GM21515 (cell line): ENCODE results near the gene EPHB1.

Experiments
- ATAC-seq: cut with Tn5 transposase; IDR thresholded peaks from one replicate; pipeline ENCODE4 v1.9.1; 2021; ENCODE audit not compliant: unreplicated experiment

The EPHB1 gene

DNA sequence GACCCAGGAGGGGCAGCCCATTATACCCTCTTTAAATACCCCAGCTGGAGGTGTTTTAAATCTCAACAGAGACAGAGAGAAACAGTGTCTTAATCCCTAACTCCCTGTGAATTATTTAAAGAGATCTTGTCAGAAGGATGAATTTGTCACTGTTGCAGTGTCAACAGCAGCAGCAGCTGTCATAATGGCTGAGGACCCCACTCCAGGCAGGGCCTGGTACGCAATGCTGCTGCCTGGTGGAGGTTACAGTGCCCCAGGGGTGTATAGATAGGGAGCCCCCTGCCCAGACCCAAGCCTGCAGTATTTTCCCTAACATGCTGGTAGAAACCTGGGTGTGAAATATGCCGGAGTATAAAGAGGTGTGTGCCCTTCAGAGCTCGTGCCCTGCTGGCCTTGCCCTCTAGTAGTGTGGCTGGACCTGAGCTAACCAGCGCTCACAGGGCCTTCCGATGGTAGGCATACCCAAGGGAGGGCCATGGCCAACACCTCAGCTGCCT is 143.0 kb downstream of the EPHB1 start:
- no peak for ATAC-seq

DNA sequence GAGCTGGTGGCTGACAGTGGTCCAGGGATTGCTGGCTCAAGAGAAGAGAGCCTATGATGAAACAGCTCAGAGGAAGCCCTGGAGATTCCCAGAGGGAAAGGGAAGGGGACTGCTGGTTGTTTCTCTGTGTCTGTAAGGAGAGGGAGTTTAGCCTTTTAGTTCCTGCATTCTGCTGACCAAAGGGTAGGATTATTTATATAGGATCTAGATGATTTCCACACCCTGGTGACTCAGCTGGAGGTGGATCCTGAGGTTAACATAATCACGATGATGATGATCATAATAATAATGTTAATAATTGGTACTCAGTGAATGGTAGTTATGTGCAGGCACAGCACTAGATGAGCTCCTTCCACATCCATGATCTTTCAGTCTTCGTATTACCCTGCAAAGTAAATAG is 144.9 kb downstream of the EPHB1 start:
- ATAC-seq: no peak

DNA sequence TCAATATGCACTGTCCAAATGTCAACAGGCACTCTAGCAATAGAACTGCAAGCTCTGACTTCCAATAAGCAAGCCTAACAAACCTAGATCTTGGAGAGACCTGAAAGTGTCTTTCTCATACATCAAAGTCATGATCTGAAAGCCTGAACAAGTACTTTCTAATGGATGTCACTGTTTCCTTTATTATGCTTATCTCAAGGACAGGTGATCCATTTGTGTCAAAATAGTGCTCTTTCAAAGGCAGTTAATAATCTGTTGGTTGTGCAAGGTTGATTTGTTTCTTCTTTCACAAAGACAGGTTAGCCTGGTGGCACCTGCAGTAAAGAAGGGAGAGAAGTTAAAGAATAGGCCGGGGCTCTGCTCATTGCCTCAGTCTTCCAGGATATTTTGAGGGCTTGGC is 146.8 kb downstream of the EPHB1 start:
- ATAC-seq: no peak

DNA sequence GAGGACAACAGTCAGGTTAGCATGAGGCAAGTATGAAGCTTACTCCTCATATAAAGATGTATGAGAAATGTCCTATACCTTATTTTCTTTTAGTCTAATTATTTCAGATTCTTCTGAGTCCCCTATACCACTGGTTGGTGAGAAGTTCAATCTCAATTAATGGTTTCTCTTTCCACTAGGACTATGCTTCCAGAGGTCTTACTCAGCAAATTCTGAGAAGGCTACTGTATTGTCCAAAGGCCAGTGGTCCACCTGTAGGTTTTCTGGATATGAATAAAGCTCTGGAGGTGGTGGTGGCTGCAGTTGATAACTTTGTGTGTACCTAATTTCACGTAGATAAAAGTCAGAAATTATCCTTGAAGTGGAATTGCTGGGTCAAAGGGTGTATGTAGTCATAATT is 149.4 kb downstream of the EPHB1 start:
- ATAC-seq: no peak

DNA sequence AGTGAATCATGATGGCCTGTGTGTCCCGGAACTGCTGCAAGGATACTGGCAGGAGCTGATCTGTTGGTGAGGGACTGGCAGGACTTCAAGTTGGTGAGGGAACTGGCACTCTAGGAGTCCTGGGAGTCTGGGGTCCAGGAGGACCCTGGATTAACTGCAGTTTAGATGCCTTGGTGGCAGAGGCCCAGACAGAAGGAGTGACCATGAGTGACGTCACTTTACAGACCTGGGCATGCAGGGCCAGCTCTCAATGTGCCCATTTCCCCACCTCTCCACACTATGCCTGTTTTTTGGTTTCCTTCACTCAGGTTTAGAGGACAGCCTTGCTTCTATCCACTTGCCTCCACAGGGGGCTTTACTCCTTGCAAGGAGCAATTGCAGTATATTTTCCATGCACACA is 154.1 kb downstream of the EPHB1 start:
- ATAC-seq: no peak

DNA sequence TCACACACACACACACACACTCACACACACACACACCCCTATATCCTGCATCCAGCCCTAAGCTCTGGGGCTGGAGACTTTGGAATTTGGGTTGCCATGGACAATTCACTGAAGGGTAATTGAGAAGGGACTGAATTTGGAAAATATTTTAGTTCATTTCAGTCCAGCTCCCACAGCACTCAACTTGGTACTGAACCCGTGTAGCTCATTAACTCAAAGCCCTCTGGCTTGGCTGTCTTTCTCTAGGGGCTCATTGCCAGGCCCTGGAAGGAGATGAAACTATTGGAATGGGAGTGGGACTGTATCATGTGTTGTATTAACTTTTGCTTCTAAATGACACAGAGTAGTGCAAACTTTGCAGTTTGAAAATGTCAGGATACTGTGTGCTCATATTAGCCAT is 157.3 kb downstream of the EPHB1 start:
- ATAC-seq: no peak

DNA sequence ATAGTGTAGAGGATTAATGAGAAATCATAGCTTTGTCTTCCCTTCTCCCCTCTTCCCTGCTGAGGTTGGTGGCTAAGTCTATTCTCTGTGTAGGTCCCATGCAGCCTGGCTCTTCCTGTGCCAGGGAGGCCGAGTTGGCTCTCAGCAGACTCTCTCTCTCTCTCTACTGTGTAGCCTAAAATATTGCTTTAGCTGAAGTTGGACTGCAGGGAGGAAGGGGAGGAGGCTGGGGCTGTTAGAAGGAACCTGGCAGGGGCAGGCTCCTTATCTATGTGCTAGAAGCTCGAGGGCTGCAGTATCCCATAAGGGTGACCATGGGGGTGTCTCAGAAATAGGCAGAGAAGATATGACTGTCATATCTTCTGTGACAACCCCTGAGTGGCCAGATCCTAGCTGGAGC is 160.8 kb downstream of the EPHB1 start:
- no peak for ATAC-seq

DNA sequence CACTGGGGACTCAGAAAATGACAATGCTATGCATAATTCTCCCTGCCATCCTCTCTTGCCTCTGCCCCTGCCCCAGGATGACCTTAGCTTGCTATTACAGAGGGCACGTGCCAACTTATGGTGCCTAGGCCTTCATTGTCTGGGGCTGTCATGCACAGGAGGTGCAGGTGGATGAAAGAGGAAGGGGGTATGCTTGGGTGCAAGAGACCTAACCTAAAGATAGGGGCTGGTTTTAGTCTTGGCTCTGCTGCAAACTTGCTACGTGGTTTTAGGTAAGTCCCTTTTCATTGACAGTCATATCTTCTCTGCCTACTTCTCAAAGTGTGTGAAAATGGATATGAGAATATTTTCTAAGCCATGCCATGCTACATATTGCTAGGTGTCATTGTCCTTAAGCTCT is 161.3 kb downstream of the EPHB1 start:
- no peak for ATAC-seq

DNA sequence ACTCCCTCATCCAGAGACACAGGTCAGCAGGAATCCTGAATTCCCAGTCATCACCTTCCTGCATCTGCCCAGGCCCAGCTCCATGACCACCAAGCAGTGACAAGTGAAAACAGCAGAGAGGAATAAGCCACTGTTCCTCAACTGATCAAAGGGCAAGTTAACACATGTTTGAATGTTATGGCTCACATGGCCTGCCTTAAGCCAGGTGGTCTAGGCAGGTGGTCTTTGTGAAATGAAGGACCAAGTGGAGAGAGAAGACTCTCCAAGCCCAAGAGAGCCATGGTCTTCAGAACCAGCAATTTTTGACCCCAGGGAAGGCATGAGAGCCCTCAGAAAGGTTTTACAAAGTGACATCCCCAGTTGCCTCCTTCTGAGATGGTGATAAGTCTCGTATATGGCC is 161.8 kb downstream of the EPHB1 start:
- ATAC-seq: no peak

DNA sequence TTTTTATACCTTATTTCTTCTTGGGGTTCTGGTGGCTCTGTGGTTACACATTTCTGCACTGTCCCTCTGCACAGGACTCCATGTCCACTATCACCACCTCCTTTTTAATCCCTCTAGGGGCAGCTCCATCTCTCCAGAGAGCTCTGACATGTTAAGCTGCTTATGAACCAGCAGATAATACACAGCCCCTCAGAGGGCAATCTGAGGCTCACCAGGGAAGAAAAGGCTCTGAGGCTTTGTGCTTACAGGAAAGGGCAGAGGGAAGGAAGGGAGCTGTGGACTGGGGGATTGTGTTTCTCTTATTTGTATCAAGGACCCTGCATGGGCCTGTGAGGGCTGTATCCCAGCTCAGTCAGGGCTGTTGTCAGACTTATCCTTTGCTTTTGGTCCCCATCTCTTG is 164.5 kb downstream of the EPHB1 start:
- ATAC-seq: no peak

DNA sequence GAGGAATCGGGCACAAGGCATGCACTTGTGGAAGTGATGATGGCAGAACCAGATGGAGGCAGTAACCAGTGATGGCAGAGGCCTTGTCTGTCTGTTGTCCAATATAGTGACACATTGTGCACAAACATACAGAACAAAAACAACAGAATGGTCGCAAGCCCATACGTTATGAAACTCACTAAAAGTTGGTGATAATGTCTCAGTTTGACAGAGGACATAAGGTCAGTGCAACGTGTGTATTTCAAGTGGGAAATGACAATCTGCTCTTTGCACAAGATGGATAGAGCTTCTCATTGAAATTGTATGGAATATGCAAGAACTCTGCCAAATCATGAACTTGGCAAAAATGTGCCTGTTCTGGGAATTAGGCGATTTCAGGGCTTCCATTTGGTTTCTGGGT is 169.2 kb downstream of the EPHB1 start:
- ATAC-seq: no peak

DNA sequence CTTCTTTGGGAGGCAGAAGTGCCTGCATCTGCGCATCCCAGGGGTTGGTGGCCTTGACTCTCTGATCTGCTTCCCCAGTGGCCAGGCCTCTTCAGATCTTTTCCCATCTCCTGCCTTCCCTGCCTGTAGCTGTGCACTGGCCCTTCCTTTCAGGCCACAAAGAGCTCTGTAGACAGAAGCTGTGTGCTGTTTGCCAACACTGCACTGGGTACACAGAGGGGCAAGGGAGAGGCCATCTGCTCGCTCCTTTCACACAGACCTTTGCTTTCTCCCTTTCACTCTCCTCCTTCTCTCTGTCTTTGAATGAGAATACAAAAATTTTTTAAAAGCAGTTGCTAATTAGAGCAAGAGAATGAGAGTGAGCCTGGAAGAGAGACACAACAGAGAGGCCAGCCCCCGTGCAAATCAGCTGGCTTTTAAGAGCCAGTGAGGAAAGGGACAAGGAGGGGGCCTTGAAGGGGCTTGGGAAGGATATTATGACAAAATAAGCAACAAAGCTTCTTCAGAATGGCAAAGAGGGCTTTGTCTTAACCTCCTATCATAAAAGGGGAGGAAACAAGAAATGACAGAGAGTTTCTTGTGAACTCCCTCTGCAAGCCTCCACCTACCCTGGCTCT is 170.9 kb downstream of the EPHB1 start:
- ATAC-seq: no peak

DNA sequence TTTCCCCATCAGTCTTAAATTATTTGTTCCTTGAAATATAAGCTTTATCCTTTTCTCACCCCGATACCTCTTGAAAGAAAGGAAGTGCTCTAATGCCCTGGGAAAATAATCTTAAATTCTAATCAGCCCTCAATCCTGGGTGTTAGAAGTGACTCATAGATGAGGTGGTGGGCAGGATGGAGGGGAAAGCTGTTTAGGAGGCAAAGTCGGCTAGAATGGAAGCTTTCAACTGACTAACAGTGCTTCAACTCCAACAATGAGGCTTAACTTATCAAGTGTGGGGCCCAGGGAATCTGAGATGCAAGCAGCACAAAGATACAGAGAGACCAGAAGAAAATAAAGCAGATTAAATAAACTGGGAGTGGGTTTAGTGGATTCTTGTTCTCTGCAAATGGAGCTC is 175.8 kb downstream of the EPHB1 start:
- no peak for ATAC-seq

DNA sequence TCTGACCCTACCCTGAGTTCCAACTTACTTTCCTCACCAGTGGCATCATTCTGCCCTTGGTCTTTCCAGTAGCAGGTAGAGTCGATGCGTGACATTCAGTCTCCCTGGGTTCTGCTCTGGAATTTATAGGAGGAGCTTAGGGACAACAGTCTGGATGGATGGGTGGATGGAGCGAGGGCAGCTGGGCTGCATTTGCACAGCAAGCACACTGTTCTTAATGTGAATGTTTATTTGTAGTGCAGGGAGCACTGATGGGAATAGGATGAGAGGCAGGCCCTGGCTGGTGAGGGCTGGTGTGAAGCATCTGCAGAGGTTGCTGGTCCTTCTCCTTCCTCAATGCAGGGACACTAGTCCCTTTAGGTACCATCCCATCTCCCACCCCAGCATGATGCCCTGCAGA is 176.2 kb downstream of the EPHB1 start:
- ATAC-seq: no peak

DNA sequence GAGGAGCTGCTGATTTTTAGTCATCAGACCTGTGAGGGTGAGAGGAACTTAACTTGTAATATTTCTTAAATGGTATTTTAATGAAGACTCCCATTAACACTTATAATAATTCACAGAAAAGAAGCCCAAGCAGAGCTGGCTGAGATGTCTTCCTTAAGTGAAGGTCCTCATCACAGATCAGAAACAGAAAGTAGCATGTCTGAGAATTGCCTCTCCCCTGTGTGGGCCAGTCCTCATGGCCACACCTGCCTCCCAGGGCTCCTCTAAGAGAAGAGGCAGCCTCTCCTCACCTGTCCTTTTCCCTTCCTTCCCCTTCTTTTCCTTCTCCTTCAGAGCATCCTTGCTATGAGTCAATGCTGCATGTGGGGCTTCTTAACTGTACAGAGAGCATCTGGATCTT is 176.8 kb downstream of the EPHB1 start:
- peak; percentile 52 for ATAC-seq

DNA sequence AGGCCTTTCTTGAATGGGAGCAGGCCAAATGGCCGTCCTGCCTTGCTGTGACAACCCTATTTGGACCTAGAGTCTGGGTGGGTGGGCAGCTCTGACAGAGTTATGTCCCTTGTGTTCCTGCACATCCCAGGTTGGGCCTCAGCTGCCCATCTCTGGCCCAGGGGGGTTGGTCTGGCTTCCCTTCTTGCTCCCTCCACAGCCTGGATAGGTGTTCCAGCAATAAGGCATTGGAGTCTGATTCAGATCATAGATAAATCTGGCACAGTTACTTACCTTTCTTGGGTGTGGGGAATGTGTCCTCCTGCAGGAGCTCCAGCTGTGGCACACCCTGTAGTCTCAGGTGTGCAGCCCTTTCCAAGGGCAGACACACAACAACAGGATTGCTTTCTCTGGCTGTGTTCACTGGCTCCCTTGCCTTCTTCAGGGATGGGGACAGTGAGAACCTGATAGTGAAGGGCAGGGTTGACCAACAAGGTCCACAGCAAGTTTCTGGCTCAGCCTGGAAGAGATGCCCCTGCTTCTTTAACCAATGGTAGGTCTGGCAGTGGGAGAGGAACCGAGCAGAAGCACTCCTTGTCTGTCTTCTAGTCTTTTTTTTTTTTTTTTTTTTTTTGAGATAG is 177.9 kb downstream of the EPHB1 start:
- ATAC-seq: no peak

DNA sequence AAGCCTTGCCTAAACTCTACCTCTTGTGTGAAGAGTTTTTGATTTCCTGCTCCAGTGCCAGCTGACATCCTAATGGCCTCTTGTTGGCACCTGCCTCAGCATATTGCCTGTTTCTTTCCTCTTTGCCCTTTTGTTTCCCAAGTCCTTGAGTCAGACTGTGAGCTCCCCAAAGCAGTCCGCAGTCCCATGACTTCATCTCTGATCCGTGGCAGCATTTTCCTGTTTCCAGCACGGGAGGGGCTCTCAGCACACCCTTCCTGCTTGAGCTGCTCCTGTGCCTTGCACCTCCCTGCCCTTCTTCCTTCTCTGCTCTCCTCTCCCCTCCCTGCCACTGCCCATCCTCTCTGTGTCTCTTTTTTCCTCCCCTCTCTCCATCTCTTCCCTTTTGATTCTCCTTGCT is 179.6 kb downstream of the EPHB1 start:
- ATAC-seq: no peak

DNA sequence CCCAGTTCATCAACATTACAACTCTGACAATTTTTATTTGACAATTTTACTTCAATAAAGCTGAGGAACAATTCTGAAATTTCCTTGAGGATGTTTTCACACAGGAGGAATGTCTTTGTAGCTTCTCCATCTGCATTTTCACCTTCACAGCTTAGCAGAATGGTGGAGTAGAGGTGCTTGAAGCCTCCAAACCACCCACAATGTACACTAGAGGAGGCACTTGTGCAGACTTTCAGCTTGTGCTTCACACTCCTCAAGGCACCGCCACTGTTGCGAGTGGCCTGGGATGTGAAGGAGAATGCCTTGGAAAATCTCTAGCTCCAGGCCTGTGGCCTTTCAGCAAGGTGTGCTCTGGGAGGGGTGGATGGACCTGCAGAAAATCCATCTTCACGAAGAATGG is 181.9 kb downstream of the EPHB1 start:
- no peak for ATAC-seq

DNA sequence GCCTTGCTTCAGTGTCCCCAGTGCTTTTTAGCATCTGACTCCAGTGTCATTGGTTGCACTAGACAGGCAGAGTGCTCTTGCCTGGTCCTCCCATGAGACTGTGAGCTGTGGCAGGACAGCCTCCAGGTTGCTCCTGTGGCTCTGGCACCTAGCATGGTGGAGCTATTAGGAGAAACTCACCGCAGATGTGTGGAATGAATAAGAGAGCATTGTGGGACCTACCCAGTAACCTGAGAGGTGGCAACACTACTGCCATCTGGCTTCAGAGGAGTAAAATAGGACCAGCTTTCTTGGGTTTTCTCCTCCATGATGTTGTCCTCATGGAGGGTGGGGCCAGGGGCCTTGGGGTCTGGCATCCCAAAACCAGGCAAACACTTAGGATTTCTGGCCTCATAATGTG is 183.6 kb downstream of the EPHB1 start:
- ATAC-seq: no peak

DNA sequence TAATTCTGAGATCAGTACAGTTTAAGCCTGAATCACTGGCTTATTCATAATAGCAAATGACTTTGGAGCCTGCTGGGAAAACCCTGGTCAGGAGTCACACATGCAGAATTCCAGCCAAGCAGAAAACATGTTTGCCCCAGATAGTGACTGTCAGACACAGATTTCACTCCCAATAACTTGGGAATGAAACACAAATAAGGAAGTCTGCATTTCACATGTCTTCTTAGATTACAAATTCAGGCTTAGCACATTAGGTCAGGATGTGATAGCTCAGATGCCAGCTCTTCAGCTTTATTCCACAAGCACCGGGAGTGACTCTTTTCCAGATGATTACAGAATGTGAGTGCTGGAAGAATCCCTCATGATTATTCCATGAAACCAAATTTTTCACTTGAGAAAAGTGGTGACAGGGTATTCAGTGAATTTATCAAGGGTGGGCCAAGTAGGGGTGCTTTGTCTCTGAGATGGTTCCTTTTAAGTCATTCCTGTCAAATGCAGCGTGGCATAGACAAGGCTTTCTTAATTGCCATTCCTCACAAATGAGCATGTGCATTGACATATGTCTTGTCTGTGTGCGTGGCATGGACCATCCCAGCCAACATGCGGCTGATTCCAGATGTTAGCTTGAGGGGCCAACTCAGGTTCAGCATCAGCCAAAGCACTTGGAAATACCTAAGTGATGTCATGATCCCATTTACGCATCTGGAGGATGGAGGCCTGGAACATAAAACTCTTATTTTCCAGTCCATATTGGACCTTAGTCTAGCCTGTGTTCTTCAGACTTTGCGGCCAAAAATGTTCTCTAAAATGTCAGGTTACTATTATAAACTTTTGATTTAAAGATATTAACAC is 191.0 kb downstream of the EPHB1 start:
- no peak for ATAC-seq

DNA sequence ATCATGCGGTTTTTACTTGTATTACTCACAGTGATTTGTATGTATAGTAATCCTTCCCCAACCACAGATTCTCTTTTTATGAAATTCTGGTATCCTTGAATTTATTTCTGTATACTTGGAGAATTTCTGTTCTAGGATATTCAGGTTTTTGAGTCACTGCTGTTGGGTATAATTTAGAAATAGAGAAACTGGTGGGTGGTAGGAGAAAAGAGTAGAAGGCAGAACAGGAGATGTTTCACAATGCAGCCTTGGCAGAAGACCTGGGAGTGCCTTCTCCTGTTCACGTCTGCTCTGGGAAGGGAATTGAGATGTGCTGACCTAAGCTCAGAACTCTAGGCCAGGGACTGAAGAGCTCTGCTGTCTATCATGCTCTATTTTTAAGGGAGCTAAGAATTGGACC is 193.6 kb downstream of the EPHB1 start:
- ATAC-seq: no peak

DNA sequence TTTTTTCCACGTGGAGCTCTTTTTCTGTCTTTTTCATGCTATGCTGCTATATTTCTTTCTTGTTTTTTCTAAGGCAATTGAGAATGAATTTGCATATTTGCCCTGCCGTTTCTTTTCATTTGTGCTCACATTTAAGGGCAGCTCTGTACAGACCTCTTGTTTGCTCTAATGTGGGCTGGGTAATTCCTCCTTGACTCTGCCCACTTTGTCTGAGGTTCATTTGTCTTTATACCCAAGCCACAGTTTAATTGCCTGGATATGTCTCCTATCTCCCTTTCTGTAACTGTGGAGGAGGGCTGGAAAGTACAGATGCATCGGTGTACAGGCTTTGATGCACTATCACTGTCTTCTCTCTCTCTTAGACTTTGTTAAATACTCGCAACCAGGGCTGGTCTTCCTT is 195.9 kb downstream of the EPHB1 start:
- no peak for ATAC-seq
